Activated naive CD4-positive, alpha-beta T cell treated with anti-CD3 and anti-CD28 coated beads for 36 hours (primary cell): ENCODE data around the gene PRDM11. TPM values are rescaled to one million over a fixed set of nuclear protein-coding genes. Genes with fewer than 3 reads are reported as not detected.

Experiments used
- CTCF ChIA-PET: fragments of 350-600 bp; sonication (Branson Sonifier 250); formaldehyde crosslinking; loops from one replicate; lab custom pipeline; 2021; ENCODE audit warnings: antibody characterized with exemption; lab: Charles Lee
- DNase-seq: peaks from one replicate; pipeline ENCODE4 v3.0.0-alpha.2; 2020
- H3K27ac Mint-ChIP-seq: one replicate; pipeline ENCODE4 v1.8.0; 2021; ENCODE audit warnings: mild to moderate bottlenecking, mixed read lengths
- H3K27me3 Mint-ChIP-seq: one replicate; pipeline ENCODE4 v1.8.0; 2021; ENCODE audit warnings: low read depth, mixed read lengths
- H3K36me3 Mint-ChIP-seq: one replicate; pipeline ENCODE4 v1.8.0; 2021; ENCODE audit warnings: low read depth, mixed read lengths
- H3K4me1 Mint-ChIP-seq: one replicate; pipeline ENCODE4 v1.8.0; 2021; ENCODE audit warnings: low read depth, mixed read lengths
- H3K4me3 Mint-ChIP-seq: one replicate; pipeline ENCODE4 v1.8.0; 2021; ENCODE audit warnings: mild to moderate bottlenecking, moderate library complexity, mixed read lengths
- H3K9me3 Mint-ChIP-seq: one replicate; pipeline ENCODE4 v1.8.0; 2021; ENCODE audit warnings: mixed read lengths
- intact Hi-C: fragments of 100-400 bp; cut with micrococcal nuclease; formaldehyde crosslinking; loops from one replicate; pipeline ENCODE4 v1.15.1; 2023
- total RNA-seq, 2 experiments: library from RNA; stranded (reverse); gene quantifications; one replicate each; pipeline ENCODE4 v1.2.3, GENCODE V29; 2021

PRDM11 gene
- total RNA-seq, 2 experiments from 2014 or later = 0.81 to 1.3 TPM

- peaks cover 14% of the 10 kb centered on the region for H3K4me1 Mint-ChIP-seq
- no peak overlapping the region for H3K4me3 Mint-ChIP-seq
- no peak overlapping the region for H3K27ac Mint-ChIP-seq
- peaks cover 11% of the 10 kb centered on the region for H3K27me3 Mint-ChIP-seq
- no peaks in the 10 kb centered on the region for H3K36me3 Mint-ChIP-seq
- intact Hi-C loops = no loop called here
- CTCF ChIA-PET = interaction anchor here (1.0 kb wide), 1 partner anchor 40 kb away, joined by 5 read pairs; no protein-coding TSS in a partner anchor
- no peak for DNase-seq
- H3K9me3 Mint-ChIP-seq = no peaks in the 10 kb centered on the region
These were observed 2.9 kb upstream of the PRDM11 start for GRCh38 chr11:45143494-45143893.

DNA sequence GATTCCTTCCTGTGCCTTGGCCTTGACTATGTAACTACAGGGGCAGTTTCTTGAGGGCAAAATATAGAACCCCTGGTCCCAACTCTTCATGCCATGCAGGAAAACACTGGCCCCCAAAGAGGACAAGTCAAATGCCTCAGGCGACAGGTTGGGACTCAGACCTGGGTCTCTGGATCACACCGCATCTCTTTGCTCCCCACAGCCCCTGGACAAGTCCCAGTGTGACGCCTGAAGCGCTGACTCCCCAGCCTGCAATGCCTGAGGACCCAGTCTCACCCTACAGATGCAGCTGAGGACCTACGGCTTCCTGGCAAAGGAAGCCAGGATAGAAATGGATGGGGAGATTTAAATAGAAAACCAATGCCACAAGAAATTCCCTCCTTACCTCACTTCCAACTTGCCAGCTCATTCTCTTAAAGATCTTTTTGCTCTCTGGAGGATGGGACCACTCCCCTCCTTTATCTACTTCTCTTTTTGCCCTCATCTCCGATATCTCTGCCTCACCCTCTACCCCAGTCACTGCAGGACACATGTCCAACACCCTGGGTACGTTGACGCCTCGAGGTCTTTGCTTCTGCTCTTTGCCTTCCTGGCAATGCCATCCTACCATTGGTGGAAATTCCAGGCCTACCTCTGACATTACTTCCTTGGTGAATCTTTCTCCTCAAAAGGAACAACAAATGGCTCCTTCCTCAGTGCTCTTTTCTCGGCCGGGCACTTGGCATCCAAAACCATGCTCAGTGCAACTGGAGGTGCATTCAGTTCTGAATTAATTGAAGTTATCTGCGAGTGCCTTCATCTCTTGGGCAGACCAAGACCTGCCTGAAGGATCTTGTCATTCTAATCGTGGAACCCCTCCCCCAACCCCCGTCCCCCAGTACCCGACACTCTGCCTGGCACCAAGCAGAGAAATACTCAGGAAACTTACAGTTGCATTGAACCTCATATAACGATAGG, 2.0 kb upstream of the PRDM11 start:
- intact Hi-C loops = loop anchor here (5.0 kb wide), 2 partner anchors 38 to 773 kb away; partner anchors contain the start of gene PEX16

DNA sequence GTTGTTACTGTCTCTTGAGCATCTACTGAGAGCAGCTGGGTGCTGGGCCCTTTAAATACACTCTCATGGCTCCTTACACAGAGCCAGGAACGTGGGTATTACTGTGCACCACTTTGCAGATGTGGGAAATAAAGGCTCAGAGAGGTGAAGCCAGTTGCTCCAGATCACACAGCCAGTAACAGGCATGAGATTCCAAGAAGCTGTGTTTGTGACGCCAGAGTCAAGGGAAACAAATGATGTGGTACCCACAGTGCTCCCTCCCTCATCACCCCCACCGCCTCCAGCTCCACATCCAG, 1.4 kb upstream of the PRDM11 start:
- H3K27ac Mint-ChIP-seq = no peak overlapping the region
- no peaks in the 10 kb centered on the region for H3K36me3 Mint-ChIP-seq
- intact Hi-C loops = loop anchor here (5.0 kb wide), 2 partner anchors 37 to 772 kb away; partner anchors contain the start of gene PEX16
- peaks cover 14% of the 10 kb centered on the region for H3K4me1 Mint-ChIP-seq
- CTCF ChIA-PET = no interaction called here
- H3K27me3 Mint-ChIP-seq = peaks cover 9% of the 10 kb centered on the region
- no peak overlapping the region for H3K4me3 Mint-ChIP-seq
- H3K9me3 Mint-ChIP-seq = no peaks in the 10 kb centered on the region
- DNase-seq = no peak

More for the DNA sequence above, 2.0 kb upstream of the PRDM11 start:
- Mint-ChIP-seq H3K4me1 (peaks cover 14% of the 10 kb centered on the region), H3K9me3 (no peaks in the 10 kb centered on the region), H3K36me3 (no peaks in the 10 kb centered on the region), H3K27me3 (peaks cover 11% of the 10 kb centered on the region), H3K4me3 (no peak overlapping the region), H3K27ac (no peak overlapping the region)
- CTCF ChIA-PET = no interaction called here
- no peak for DNase-seq

DNA sequence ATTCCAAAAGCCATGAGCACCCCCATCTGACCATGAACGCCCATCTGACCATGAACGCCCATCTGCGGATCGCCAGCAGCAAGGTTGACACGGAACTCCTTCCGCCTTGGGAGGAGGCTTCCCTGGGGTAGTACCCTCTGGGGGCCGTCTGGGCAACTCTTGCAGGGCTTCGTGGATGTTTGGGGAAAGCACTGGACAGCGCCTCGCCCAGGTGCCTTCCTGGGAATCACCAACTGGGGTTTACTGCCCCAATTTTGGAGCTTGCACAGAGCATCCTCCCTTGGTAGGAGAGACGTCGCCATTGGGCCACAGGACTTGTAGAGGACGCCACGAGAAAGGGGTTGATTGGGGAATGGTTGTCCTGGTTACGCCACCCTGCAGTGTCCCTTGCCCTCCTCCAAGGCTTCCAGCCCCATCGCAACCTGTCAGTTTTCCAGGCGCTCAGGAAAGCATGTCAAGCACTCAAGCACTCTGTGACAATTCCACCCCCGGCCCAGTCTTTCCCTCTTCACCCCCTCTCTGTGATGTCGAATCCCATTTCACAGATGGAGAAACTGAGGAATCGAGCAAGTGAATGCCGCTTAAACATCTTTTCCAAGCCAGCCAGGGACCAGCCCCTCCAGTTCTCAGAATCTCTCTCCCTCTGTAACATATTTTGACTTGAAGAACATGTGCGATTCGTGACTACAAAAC, 914 bp upstream of the PRDM11 start:
- no peaks in the 10 kb centered on the region for H3K9me3 Mint-ChIP-seq
- CTCF ChIA-PET = no interaction called here
- H3K27me3 Mint-ChIP-seq = peaks cover 9% of the 10 kb centered on the region
- peak overlapping the region; percentile 54 for H3K27ac Mint-ChIP-seq
- H3K4me1 Mint-ChIP-seq = peaks cover 14% of the 10 kb centered on the region
- no peak for DNase-seq
- peak overlapping the region; percentile 70 for H3K4me3 Mint-ChIP-seq
- intact Hi-C loops = loop anchor here (2.0 to 5.0 kb wide), 4 partner anchors 37 to 772 kb away; partner anchors contain the start of genes PEX16 and TP53I11
- H3K36me3 Mint-ChIP-seq = no peaks in the 10 kb centered on the region

DNA sequence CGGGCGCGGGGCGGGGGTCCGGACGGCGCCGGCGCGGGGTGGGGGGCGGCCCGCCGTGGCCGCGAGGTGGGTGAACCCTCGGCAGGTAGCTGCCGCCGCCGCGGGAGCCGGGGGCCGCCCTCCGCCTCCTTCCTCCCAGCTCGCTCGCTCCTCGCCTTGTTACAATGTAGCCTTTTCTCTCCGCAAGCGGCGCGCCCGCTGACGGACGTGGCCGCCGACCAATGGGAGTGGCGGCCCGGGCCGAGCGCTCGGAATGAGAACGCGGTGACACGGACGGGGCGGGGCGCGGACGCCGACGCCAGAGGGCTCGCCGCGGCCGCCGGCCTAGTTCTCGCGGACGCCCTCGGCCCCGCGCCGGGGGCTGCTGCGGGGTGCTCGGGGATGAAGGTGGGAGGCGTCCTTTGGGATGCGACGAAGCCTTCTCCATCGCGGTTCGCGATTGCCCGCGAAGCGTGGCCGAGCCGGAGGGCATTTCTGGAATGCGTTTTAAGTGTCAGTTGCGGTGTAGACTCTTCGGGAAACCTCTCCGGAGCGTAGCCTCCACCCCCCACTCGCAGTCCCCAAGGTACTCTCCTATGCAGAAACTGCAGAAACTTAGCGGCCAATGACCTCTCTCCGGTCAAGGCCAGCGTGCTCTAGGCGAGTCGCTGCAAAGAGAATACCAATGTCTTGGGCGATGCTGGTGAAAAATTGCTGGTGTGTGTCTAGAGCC, 734 bp downstream of the PRDM11 start:
- H3K4me1 Mint-ChIP-seq = peaks cover 14% of the 10 kb centered on the region

DNA sequence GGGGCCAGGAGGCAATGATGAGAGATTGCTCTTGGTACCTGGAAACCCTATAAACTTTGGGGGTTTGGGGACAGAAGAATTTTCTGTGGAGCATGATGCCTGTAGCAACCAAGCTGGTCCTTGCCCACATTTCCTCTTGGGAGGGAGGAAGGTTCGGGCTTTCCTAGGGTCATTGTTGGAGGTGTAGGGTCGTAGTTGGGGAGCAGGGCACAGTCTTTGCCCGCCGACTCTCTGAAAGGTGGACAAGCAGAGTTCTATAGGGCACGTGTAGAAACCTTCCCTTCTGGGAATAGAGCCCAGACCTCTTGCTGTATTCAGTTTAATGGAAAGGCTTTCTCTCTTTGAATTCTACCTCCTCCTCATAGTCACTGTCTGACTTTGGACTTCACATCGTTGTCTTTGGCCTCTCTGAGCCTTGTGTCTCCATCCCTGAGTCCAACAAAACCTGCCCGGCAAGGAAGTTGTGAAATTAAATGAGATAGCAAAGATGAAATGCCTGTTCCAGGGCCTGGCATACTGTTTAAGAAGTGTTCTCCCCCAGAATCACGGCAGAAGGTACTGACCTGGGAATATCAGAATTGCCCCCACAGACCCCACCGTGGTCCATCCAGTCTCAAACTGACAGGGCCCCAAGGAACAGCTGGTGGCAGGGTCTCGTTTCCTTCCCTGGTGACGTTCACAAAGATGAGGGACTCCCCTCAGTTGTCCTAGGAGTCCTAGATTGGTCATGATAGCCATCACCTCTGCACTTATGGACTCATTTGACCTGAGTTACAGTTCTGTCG, 1.6 kb downstream of the PRDM11 start:
- no peak for DNase-seq
- H3K27me3 Mint-ChIP-seq = peaks cover 9% of the 10 kb centered on the region
- H3K9me3 Mint-ChIP-seq = no peaks in the 10 kb centered on the region
- no peaks in the 10 kb centered on the region for H3K36me3 Mint-ChIP-seq
- peak overlapping the region; percentile 84 for H3K4me3 Mint-ChIP-seq
- intact Hi-C loops = loop anchor here (1.0 to 5.0 kb wide), 5 partner anchors 34 to 769 kb away; partner anchors contain the start of genes PEX16 and TP53I11
- peaks cover 16% of the 10 kb centered on the region for H3K4me1 Mint-ChIP-seq
- CTCF ChIA-PET = interaction anchor here (0.6 kb wide), 1 partner anchor 623 kb away, joined by 3 read pairs; no protein-coding TSS in a partner anchor
- H3K27ac Mint-ChIP-seq = no peak overlapping the region

More for the DNA sequence above, 734 bp downstream of the PRDM11 start:
- Mint-ChIP-seq H3K27me3 (peaks cover 9% of the 10 kb centered on the region), H3K36me3 (no peaks in the 10 kb centered on the region), H3K4me3 (peak overlapping the region; percentile 84), H3K27ac (peak overlapping the region; percentile 22), H3K9me3 (no peaks in the 10 kb centered on the region)
- intact Hi-C loops = loop anchor here (1.0 to 5.0 kb wide), 5 partner anchors 35 to 770 kb away; partner anchors contain the start of genes PEX16 and TP53I11
- DNase-seq = peak; percentile 92
- CTCF ChIA-PET = no interaction called here

GRCh38 chr11:45149483-45150056, 3.1 kb downstream of the PRDM11 start:
- Mint-ChIP-seq H3K36me3 (no peaks in the 10 kb centered on the region), H3K27me3 (peaks cover 6% of the 10 kb centered on the region), H3K4me3 (no peak overlapping the region), H3K27ac (no peak overlapping the region), H3K4me1 (peaks cover 16% of the 10 kb centered on the region), H3K9me3 (no peaks in the 10 kb centered on the region)
- intact Hi-C loops = loop anchor here (5.0 kb wide), 2 partner anchors 33 to 768 kb away; partner anchors contain the start of gene PEX16
- CTCF ChIA-PET = interaction anchor here (1.0 to 1.8 kb wide), 2 partner anchors 45 to 47 kb away, joined by 3 to 6 read pairs; no protein-coding TSS in a partner anchor
- DNase-seq = no peak

- intact Hi-C loops = no loop called here
- Mint-ChIP-seq H3K9me3 (no peaks in the 10 kb centered on the region), H3K36me3 (no peaks in the 10 kb centered on the region), H3K27me3 (peaks cover 6% of the 10 kb centered on the region), H3K27ac (no peak overlapping the region), H3K4me1 (peaks cover 16% of the 10 kb centered on the region), H3K4me3 (no peak overlapping the region)
- DNase-seq = no peak
- CTCF ChIA-PET = interaction anchor here (1.0 to 1.8 kb wide), 2 partner anchors 45 to 48 kb away, joined by 3 to 6 read pairs; no protein-coding TSS in a partner anchor
These were observed 3.9 kb downstream of the PRDM11 start for GRCh38 chr11:45150301-45150700.

DNA sequence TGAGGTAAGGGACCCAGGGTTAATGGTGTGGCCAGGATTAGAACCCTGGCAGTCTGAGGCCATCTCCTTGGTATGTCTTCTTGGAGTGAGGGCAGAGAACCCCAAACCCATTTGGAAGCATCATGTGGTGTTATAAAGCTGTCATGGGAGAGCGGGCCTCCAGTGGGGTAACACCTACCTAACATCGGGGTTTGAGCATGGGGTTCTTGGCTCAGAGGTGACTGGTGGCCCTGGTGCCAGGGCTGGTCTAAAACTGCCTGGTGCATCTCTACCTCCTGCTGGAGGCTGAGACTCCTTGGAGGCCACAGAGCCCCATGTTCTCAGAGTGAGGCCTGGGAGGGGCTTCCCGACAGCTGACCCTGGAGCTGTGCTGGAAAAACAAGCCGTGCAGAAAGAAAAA, 4.5 kb downstream of the PRDM11 start:
- H3K9me3 Mint-ChIP-seq = no peaks in the 10 kb centered on the region
- peaks cover under 1% of the 10 kb centered on the region for H3K27me3 Mint-ChIP-seq
- H3K4me1 Mint-ChIP-seq = peaks cover 11% of the 10 kb centered on the region
- H3K36me3 Mint-ChIP-seq = no peaks in the 10 kb centered on the region
- H3K4me3 Mint-ChIP-seq = no peak overlapping the region
- no peak overlapping the region for H3K27ac Mint-ChIP-seq
- DNase-seq = no peak
- intact Hi-C loops = no loop called here
- CTCF ChIA-PET = no interaction called here

DNA sequence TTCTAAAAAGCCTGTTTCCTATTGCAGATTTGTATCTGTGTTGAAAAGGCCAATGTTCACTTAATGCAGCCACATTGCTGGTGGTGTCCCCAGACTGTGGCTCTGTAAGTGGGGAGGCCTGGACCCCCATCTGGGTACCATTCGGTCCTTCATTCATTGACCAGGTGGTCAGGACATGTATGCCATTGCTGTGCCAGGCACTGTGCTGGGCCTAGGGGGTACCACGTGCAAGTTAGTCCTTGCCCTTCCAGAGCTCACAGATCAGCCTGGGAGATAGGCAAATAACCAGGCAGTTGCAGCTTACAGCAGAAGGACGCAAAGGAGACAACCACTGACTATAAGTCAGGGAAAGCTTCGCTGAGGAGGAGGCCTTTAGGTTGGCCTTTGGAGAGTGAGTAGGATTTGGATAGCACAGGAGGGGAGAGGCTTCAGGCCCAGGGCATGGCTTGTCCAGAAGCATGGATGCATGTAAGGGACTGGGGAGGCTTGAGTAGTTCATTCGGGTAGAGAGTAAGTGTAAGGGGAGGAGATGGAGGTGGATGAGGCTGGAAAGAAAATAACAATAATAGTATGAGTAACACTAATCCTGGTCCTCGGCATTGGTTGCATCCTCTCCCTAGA, 5.0 kb downstream of the PRDM11 start:
- H3K27me3 Mint-ChIP-seq = no peaks in the 10 kb centered on the region
- H3K4me3 Mint-ChIP-seq = no peak overlapping the region
- H3K9me3 Mint-ChIP-seq = no peaks in the 10 kb centered on the region
- no peak for DNase-seq
- H3K4me1 Mint-ChIP-seq = peaks cover 11% of the 10 kb centered on the region
- intact Hi-C loops = no loop called here
- H3K36me3 Mint-ChIP-seq = no peaks in the 10 kb centered on the region
- CTCF ChIA-PET = no interaction called here
- H3K27ac Mint-ChIP-seq = no peak overlapping the region
